GM12872 (cell line): Measurements from ENCODE around the gene ALOX5.

Experiments used
- CTCF ChIP-seq: IDR thresholded peaks from 3 replicates; pipeline ENCODE4 v1.5.1; 2011; ENCODE audit warnings: low read depth, mild to moderate bottlenecking, low read length, moderate library complexity; ENCODE audit not compliant: insufficient read depth

The ALOX5 gene

DNA sequence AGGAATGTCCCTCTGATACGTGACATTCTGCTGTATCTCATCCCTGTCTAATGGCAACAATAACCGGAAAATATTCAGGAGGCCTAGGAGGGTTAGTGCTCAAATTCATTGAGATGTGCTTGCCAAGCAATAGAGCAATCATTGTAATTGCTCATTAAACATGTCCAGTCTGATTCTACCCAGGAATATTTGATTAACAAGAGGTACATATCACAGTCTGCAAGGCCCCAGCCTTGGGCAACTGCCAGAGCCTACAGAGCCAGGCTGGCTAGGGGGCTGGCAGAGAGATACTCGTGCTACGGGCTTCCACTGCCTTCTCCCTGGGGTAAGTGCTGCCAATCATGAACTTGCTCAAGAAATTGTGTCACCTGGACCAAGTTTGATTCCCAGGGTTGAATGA is 99.1 kb downstream of the ALOX5 start:
- no peak for TF ChIP-seq CTCF

- no peak for TF ChIP-seq CTCF
Measured at GRCh38 chr10:45476559-45476958, 102.5 kb downstream of the ALOX5 start.

DNA sequence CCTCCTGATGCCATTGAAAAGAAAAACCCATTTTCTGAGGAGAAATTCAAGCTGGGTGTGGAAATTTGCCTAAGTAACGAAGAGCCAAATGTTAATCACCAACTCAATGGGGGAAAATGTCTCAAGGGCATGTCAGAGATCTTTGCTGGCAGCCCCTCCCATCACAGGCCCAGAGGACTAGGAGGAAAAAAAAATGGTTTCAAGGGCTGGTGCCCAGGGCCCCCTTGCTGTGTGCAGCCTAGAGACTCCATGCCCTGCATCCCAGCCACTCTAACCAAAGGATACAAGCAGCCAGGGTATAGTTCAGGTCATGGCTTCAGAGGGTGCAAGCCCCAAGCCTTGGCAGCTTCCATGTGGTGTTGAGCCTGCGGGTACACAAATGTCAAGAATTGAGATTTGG is 106.3 kb downstream of the ALOX5 start:
- no peak for TF ChIP-seq CTCF

DNA sequence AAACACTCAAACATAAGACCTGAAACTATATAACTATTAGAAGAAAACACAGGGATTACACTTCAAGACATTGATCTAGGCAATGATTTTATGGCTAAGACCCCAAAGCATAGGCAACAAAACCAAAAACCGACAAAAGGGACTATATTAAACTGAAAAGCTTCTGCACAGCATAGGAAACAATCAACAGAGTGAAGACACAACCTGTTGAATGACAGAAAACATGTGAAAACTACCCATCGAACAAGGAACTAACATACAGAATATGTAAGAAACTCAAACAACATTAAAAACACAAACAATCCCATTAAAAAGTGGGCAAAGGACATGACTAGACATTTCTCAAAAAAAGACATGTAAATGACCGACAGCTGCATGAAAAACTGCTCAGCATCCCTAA is 109.0 kb downstream of the ALOX5 start:
- TF ChIP-seq CTCF: no peak

DNA sequence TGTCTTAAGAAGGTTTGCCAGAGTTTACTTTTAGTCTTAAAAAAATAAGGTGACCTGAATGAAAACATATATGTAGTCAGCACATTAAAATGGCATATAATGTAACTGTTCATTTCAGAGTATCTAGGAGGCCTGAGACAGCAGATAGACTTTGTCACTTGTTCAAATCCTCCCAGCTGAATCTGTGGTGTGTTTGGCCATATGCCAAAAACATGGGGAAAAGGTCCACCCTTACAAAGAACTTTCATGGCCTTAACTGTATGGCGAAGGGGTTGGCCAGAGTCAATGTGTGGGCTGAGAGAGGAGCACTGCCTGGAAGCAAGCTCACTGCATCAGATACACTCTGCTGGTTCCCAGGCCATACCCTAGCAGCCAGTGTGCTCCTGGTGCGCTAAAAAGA is 113.7 kb downstream of the ALOX5 start:
- TF ChIP-seq CTCF: no peak

DNA sequence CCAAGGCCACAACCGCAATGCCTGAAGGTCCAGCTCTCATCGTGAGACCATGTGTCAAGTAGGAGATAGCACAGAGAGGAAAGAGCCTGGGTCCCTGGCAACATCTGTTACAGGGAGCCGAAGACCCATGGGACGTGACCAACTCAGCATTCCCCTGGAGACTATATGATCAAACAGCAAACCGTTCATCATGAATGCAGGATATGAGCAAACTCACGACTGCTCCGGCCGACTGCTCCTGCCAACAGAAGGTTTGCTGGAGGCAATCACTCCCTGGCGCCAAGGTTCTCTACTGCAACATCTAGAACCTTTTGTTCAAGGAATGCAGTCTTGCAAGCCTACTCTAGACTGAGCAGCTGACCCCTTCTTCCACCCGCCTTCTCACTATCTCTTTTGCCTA is 114.3 kb downstream of the ALOX5 start:
- no peak for TF ChIP-seq CTCF

DNA sequence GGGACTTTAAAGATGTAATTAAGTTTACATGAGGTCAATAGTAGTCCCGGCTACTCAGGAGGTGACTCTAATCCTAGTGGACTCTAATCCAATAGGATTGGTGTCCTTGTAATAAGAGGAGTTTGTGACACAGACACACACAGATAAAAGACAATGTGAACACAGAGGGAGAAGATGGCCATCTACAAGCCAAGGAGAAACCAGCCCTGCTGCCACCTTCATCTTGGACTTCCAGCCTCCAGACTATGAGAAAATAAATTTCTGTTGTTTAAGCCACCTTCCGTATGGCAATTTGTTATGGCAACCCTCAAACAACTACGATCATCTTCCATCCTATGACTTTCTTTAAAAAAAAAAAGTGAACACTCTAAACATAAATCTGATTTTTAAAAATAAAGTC is 116.3 kb downstream of the ALOX5 start:
- no peak for TF ChIP-seq CTCF

GRCh38 chr10:45491061-45491460 is 117.0 kb downstream of the ALOX5 start:
- no peak for TF ChIP-seq CTCF
